Measurements from ENCODE around the gene SATB2.

SATB2 gene

GRCh38 chr2:199288424-199288823 is 169.3 kb downstream of the SATB2 start:
- TF ChIP-seq, protein P1, sequence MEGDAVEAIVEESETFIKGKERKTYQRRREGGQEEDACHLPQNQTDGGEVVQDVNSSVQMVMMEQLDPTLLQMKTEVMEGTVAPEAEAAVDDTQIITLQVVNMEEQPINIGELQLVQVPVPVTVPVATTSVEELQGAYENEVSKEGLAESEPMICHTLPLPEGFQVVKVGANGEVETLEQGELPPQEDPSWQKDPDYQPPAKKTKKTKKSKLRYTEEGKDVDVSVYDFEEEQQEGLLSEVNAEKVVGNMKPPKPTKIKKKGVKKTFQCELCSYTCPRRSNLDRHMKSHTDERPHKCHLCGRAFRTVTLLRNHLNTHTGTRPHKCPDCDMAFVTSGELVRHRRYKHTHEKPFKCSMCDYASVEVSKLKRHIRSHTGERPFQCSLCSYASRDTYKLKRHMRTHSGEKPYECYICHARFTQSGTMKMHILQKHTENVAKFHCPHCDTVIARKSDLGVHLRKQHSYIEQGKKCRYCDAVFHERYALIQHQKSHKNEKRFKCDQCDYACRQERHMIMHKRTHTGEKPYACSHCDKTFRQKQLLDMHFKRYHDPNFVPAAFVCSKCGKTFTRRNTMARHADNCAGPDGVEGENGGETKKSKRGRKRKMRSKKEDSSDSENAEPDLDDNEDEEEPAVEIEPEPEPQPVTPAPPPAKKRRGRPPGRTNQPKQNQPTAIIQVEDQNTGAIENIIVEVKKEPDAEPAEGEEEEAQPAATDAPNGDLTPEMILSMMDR (conservative IDR thresholded peaks at IDR 0.05; ENCODE audit: control insufficient read depth, insufficient read depth, low read depth, low read length) = no peak
- DNase-seq (ENCODE audit: low read depth) = no peak

GRCh38 chr2:199282309-199282708 is 175.4 kb downstream of the SATB2 start:
- TF ChIP-seq, protein P1 (conservative IDR thresholded peaks at IDR 0.05; ENCODE audit: control insufficient read depth, insufficient read depth, low read depth, low read length) = no peak
- no peak overlapping the region for H3K4me3 ChIP-seq (ENCODE audit: control insufficient read depth, low read depth, low read length)
- no peak for DNase-seq (ENCODE audit: low read depth)

More at GRCh38 chr2:199288424-199288823, 169.3 kb downstream of the SATB2 start:
- no peak overlapping the region for H3K4me3 ChIP-seq (ENCODE audit: control insufficient read depth, low read depth, low read length)

- TF ChIP-seq, protein P1 (conservative IDR thresholded peaks at IDR 0.05; ENCODE audit: control insufficient read depth, insufficient read depth, low read depth, low read length) = no peak
- DNase-seq (ENCODE audit: low read depth) = no peak
- no peak overlapping the region for H3K4me3 ChIP-seq (ENCODE audit: control insufficient read depth, low read depth, low read length)
These were observed 178.6 kb downstream of the SATB2 start for GRCh38 chr2:199279146-199279545.

DNA sequence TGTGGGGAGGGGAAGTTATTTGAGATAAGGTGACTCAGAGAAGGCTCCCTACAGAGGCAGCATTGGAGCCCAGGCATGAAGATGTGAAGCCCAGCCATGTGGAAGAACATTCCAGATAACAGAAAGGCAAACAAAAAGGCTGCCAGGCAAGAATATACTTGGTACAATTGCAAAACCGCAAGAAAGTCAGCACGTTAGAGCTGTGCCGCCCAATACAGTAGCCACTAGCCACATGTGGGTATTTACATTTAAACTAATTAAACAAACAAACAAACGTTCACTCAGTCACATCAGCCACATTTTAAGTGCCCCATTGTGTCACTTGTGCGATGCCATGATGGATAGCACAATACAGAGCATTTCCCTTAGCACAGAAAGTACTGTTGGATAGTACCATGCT is 179.6 kb downstream of the SATB2 start:
- no peak for DNase-seq (ENCODE audit: low read depth)
- H3K4me3 ChIP-seq (ENCODE audit: control insufficient read depth, low read depth, low read length) = no peak overlapping the region
- TF ChIP-seq, protein P1 (conservative IDR thresholded peaks at IDR 0.05; ENCODE audit: control insufficient read depth, insufficient read depth, low read depth, low read length) = no peak

- H3K4me3 ChIP-seq (ENCODE audit: control insufficient read depth, low read depth, low read length) = no peak overlapping the region
- DNase-seq (ENCODE audit: low read depth) = peak; percentile 90
These were observed 184.7 kb downstream of the SATB2 start for GRCh38 chr2:199273042-199273511.

DNA sequence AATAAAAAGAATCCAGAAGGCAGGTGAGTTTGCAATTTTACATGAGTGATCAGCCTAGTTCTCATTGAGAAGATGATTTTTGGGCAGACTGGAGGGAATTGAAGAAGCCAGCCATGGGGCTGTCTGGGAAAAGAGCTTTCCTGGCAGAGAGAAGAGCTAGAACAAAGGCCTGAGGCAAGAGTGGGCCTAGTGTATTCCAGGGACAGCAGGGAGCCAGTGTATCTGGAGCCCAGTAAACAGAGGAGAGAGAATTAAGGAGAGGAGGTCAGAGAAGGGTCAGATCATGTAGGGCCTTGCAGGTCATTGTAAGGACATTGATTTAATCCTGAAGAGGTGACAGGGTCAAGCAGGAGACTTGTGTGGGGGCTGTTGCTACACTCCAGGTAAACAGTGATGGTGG is 195.8 kb downstream of the SATB2 start:
- TF ChIP-seq, protein P1 (conservative IDR thresholded peaks at IDR 0.05; ENCODE audit: control insufficient read depth, insufficient read depth, low read depth, low read length) = no peak
- no peak overlapping the region for H3K4me3 ChIP-seq (ENCODE audit: control insufficient read depth, low read depth, low read length)
- DNase-seq (ENCODE audit: low read depth) = no peak

More at GRCh38 chr2:199273042-199273511, 184.7 kb downstream of the SATB2 start:
- TF ChIP-seq, protein P1 (conservative IDR thresholded peaks at IDR 0.05; ENCODE audit: control insufficient read depth, insufficient read depth, low read depth, low read length) = no peak

DNA sequence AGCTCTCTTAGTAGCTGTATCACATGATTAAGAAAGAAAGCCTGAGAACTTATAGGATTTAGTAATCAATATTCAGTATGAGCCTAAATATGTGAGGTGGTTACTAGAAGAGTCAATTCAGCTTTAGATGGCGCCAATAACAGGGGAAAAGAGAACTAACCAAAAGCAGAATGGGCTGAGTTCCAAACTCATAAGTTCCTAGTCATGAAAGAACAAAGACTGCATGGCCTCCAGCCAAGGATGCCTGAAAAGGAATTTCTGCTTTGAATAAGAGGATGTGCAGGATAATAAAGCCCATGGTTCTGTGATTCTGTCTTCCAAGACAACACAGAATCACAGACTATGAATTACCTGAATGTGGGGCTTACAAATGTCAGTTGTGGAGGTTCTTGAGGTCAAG is 196.5 kb downstream of the SATB2 start:
- TF ChIP-seq, protein P1 (conservative IDR thresholded peaks at IDR 0.05; ENCODE audit: control insufficient read depth, insufficient read depth, low read depth, low read length) = peak; percentile 33
- H3K4me3 ChIP-seq (ENCODE audit: control insufficient read depth, low read depth, low read length) = no peak overlapping the region
- peak; percentile 96 for DNase-seq (ENCODE audit: low read depth)
